Glomerular visceral epithelial cell (primary cell): ENCODE data around the gene RBBP8NL.

Source experiments
- DNase-seq: peaks from one replicate; pipeline ENCODE4 v3.0.0-alpha.2; 2016; ENCODE audit errors: extremely low spot score

RBBP8NL gene

GRCh38 chr20:62427172-62428001 lies at the start of gene RBBP8NL:
Gene RBBP8NL, minus strand, starts transcription at chr20:62427539. Its CDS starts 7,892 bp downstream, at chr20:62419647.
- DNase-seq, result no peak

GRCh38 chr20:62476056-62476838 lies 48.9 kb upstream of the RBBP8NL start:
- DNase-seq, result no peak

- no peak for DNase-seq
Measured at GRCh38 chr20:62475772-62476055, 48.4 kb upstream of the RBBP8NL start, which contains the start of gene GATA5. Gene GATA5, minus strand, starts transcription at chr20:62475995. Its CDS starts 474 bp downstream, at chr20:62475521.

GRCh38 chr20:62475027-62475771 lies 47.9 kb upstream of the RBBP8NL start:
- no peak for DNase-seq

- no peak for DNase-seq
Measured at GRCh38 chr20:62474604-62475026, 47.3 kb upstream of the RBBP8NL start.

GRCh38 chr20:62473717-62474603 lies 46.6 kb upstream of the RBBP8NL start:
- no peak for DNase-seq

GRCh38 chr20:62472941-62473585 lies 45.7 kb upstream of the RBBP8NL start:
- DNase-seq, result no peak

GRCh38 chr20:62472138-62472940 lies 45.0 kb upstream of the RBBP8NL start:
- DNase-seq, result no peak

- no peak for DNase-seq
Measured at GRCh38 chr20:62470459-62470858, 43.1 kb upstream of the RBBP8NL start.

GRCh38 chr20:62470001-62470400 lies 42.7 kb upstream of the RBBP8NL start:
- no peak for DNase-seq

GRCh38 chr20:62469352-62469751 lies 42.0 kb upstream of the RBBP8NL start:
- DNase-seq, result no peak

- no peak for DNase-seq
Measured at GRCh38 chr20:62466806-62467537, 39.6 kb upstream of the RBBP8NL start.

- no peak for DNase-seq
Measured at GRCh38 chr20:62466072-62466760, 38.9 kb upstream of the RBBP8NL start.

- DNase-seq, result no peak
Measured at GRCh38 chr20:62464990-62465389, 37.7 kb upstream of the RBBP8NL start.

GRCh38 chr20:62464425-62464770 lies 37.1 kb upstream of the RBBP8NL start:
- no peak for DNase-seq

GRCh38 chr20:62463651-62464424 lies 36.5 kb upstream of the RBBP8NL start:
- DNase-seq, result no peak

GRCh38 chr20:62462976-62463592 lies 35.7 kb upstream of the RBBP8NL start:
- DNase-seq, result no peak
